NT2/D1 (cell line): ENCODE measurements around the gene TXNL4A.

Source experiments
- SUZ12 ChIP-seq: IDR thresholded peaks from 2 replicates; pipeline ENCODE4 v1.6.1; 2011; ENCODE audit not compliant: insufficient read length, insufficient read depth; ENCODE audit errors: extremely low read depth
- YY1 ChIP-seq: IDR thresholded peaks from 2 replicates; pipeline ENCODE4 v1.6.1; 2011; ENCODE audit not compliant: insufficient read length, insufficient read depth
- ZNF274 ChIP-seq: IDR thresholded peaks from 2 replicates; pipeline ENCODE4 v1.6.1; 2011; ENCODE audit warnings: mild to moderate bottlenecking, low read depth, low read length

DNA sequence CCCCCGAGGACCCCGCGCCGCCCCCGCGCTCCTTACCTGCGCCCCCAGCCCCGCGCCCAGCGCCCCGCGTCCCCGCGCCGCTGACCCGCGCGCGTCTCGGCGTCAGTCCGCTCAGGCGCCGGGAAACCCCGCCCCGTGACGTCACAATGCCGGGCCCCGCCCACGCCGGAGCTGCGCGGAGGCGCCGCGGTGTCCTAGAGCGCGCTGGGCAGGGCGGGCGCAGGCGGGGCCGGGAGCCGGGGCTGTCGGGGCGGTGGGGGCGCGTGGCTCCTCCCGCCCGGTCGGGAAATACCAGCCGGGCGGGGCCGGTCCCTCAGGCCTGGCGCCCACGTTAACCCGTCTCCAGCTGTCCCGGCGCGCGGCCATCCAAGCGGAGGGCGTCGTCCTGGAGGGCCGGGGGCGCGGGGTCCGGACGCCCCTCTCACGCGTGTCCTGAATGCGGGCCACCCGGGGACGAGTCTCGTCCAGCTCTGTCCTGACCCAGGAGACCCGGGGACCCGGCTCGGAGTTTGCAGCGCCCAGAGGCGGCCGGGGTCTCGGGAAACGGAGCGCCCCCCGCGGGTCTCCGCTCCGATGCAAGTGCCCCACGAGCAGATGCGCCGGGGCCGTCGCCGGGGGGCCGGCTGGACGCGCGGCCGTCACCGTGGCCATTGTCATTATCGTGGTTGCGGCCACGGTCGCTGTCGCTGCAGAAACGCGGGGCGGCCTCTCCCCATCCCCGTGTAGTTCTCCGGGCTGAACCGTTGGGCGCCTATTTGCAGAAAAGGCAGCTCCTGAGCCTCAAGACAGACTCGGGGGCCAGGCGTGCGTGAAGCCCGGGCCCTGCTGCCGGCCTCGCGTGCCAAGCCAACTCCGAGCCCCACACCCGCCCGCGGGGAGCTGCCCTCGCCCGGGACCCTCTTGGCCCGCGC, 36.6 kb downstream of the TXNL4A start, which contains the start of gene SLC66A2:
- TF ChIP-seq SUZ12, result no peak
- no peak for TF ChIP-seq YY1
- no peak for TF ChIP-seq ZNF274
